Stomach (tissue), 9 donors: Measurements from ENCODE around the gene RRBP1. TPM values are rescaled to one million over a fixed set of nuclear protein-coding genes. Genes with fewer than 3 reads are reported as not detected.

Experiments used
- DNase-seq, 2 donors: peaks; one replicate each; pipeline versions ENCODE4 v3.0.0 to v3.0.0-alpha.2; 2013 to 2019
- H3K27ac ChIP-seq, 5 donors: fragments of 200-600 bp in 4 of 5; sonication (generic) in 4 of 5; one replicate each; pipeline ENCODE4 v1.5.1; 2013 to 2019; ENCODE audit warnings: mild to moderate bottlenecking in 1 of 5, moderate library complexity in 1 of 5
- H3K27me3 ChIP-seq, 3 donors: fragments of 200-600 bp; sonication (generic); one replicate each; pipeline ENCODE4 v1.5.1; 2017 to 2019; ENCODE audit warnings: mixed run types in 1 of 3
- H3K36me3 ChIP-seq, 4 donors: fragments of 200-600 bp; sonication (generic); 1 replicate in 3 of 4; 2 replicates in 1 of 4; pipeline ENCODE4 v1.5.1; 2016 to 2019
- H3K4me1 ChIP-seq, 4 donors: fragments of 200-600 bp; sonication (generic); one replicate each; pipeline ENCODE4 v1.5.1; 2016 to 2019
- H3K4me3 ChIP-seq, 4 donors: fragments of 200-600 bp; sonication (generic) in 3 of 4; one replicate each; pipeline ENCODE4 v1.5.1; 2016 to 2019; ENCODE audit warnings: mild to moderate bottlenecking in 1 of 4
- H3K9me3 ChIP-seq, 4 donors: fragments of 200-600 bp; sonication (generic); one replicate each; pipeline ENCODE4 v1.5.1; 2016 to 2019
- CTCF ChIP-seq, 7 experiments: fragments of 450-650 bp in 4 of 7; fragments of 200-600 bp in 3 of 7; sonication (generic) in 3 of 7; IDR thresholded peaks; one replicate each; pipeline ENCODE4 v1.5.1; 2016 to 2019; ENCODE audit warnings: antibody characterized with exemption in 7 of 7, control low read depth in 2 of 7, mild to moderate bottlenecking in 1 of 7
- EP300 ChIP-seq: sonication (generic); formaldehyde crosslinking; IDR thresholded peaks from one replicate; pipeline ENCODE4 v1.6.1; 2017; ENCODE audit warnings: antibody characterized with exemption
- POLR2A ChIP-seq, 4 donors: fragments of 450-650 bp; IDR thresholded peaks; one replicate each; pipeline ENCODE4 v1.6.1; 2016; ENCODE audit warnings: antibody characterized with exemption in 4 of 4, control low read depth in 2 of 4, mild to moderate bottlenecking in 1 of 4, moderate library complexity in 1 of 4
- POLR2AphosphoS5 ChIP-seq, 3 donors: sonication (generic); formaldehyde crosslinking; IDR thresholded peaks; one replicate each; pipeline ENCODE4 v1.6.1; 2016; ENCODE audit warnings: antibody characterized with exemption in 3 of 3
- WGBS, 5 donors: extraction: QIAGEN DNeasy Blood & Tissue Kit in 3 of 5; methylation state at CpG; one replicate each; pipeline versions ENCODE4 v1.1.5 to v1.1.7; 2013 to 2018; 5-methylcytosine and 5-hydroxymethylcytosine counted together
- intact Hi-C: fragments of 100-400 bp; cut with DNase I; formaldehyde crosslinking; loops from one replicate; pipeline ENCODE4 v1.15.1; 2023; ENCODE audit warnings: low total_unique reads
- polyA plus RNA-seq, 3 donors: library from polyadenylated mRNA; stranded (reverse); fragments of 200-250 nt; gene quantifications; one replicate each; pipeline ENCODE4 v1.2.3, GENCODE V29; 2013
- total RNA-seq, 5 donors: library from RNA; depleted of rRNA; stranded (reverse); fragments of >200 nt; gene quantifications; one replicate each; pipeline versions ENCODE4 v1.1.0 to v1.2.3, GENCODE V29; 2014 to 2016
- donor health status: healthy with polysubstance abuse.
- donor health status: Bipolar disorder and iron deficiency.
- donor health status: healthy.

The RRBP1 gene
- total and polyA plus RNA-seq, 8 donors: 34.4 to 456 (median 132) TPM

- Histone ChIP-seq H3K9me3 (no peaks in the 10 kb centered on the region), H3K4me1 (peaks cover 81 to 100% (median 90%) of the 10 kb centered on the region in 4 donors), H3K27ac (peak overlapping the region; percentile 52 to 74 (median 59)), H3K4me3 (no peak overlapping the region), H3K36me3 (peaks cover 9 to 17% (median 13%) of the 10 kb centered on the region in 4 donors), H3K27me3 (no peaks in the 10 kb centered on the region)
- DNase-seq: no peak
- TF ChIP-seq EP300 (no peak), POLR2AphosphoS5 (IDR thresholded peaks at IDR 0.05) (no peak), POLR2A (IDR thresholded peaks at IDR 0.05) (no peak), CTCF (IDR thresholded peaks at IDR 0.05) (no peak)
- intact Hi-C loops: no loop called here
- WGBS, 5 donors: 31 to 50% (median 37%) methylated on average over 2 to 5 of the region's 5 CpGs
These were observed 35.1 kb downstream of the RRBP1 start for GRCh38 chr20:17646961-17647301.

- intact Hi-C loops: no loop called here
- Histone ChIP-seq H3K4me3 (no peak overlapping the region), H3K27ac (peak overlapping the region; percentile 52 to 74 (median 59)), H3K9me3 (no peaks in the 10 kb centered on the region), H3K4me1 (peaks cover 76 to 99% (median 88%) of the 10 kb centered on the region in 4 donors), H3K36me3 (peaks cover 15 to 23% (median 19%) of the 10 kb centered on the region in 4 donors), H3K27me3 (no peaks in the 10 kb centered on the region)
- no peak for TF ChIP-seq CTCF (IDR thresholded peaks at IDR 0.05)
- no peak for TF ChIP-seq POLR2A (IDR thresholded peaks at IDR 0.05)
- no peak for TF ChIP-seq POLR2AphosphoS5 (IDR thresholded peaks at IDR 0.05)
- no peak for TF ChIP-seq EP300
- WGBS, 5 donors: 35 to 46% (median 37%) methylated on average over 14 of the region's 14 CpGs
- peak in 1 of 2 donors; percentile 51 for DNase-seq
These were observed 35.7 kb downstream of the RRBP1 start for GRCh38 chr20:17646209-17646960.

- intact Hi-C loops: no loop called here
- H3K36me3 ChIP-seq: peaks cover 22 to 30% (median 26%) of the 10 kb centered on the region in 4 donors
- DNase-seq: no peak
- peaks cover 69 to 99% (median 84%) of the 10 kb centered on the region in 4 donors for H3K4me1 ChIP-seq
- WGBS, 5 donors: 63 to 77% (median 70%) methylated on average over 9 to 10 of the region's 10 CpGs
- H3K27ac ChIP-seq: peak overlapping the region in 4 of 5 donors; percentile 56 to 74 (median 60)
- H3K27me3 ChIP-seq: no peaks in the 10 kb centered on the region
- H3K9me3 ChIP-seq: no peaks in the 10 kb centered on the region
- no peak overlapping the region for H3K4me3 ChIP-seq
- TF ChIP-seq POLR2AphosphoS5 (IDR thresholded peaks at IDR 0.05) (no peak), CTCF (IDR thresholded peaks at IDR 0.05) (no peak), POLR2A (IDR thresholded peaks at IDR 0.05) (no peak), EP300 (no peak)
These were observed 36.4 kb downstream of the RRBP1 start for GRCh38 chr20:17645546-17646208.

- no peaks in the 10 kb centered on the region for H3K27me3 ChIP-seq
- no peak overlapping the region for H3K4me3 ChIP-seq
- DNase-seq: no peak
- H3K36me3 ChIP-seq: peaks cover 28 to 34% (median 31%) of the 10 kb centered on the region in 4 donors
- H3K27ac ChIP-seq: peak overlapping the region in 4 of 5 donors; percentile 21 to 74 (median 60)
- WGBS, 5 donors: 87 to 91% (median 89%) methylated on average over 14 of the region's 14 CpGs
- TF ChIP-seq POLR2A (IDR thresholded peaks at IDR 0.05) (no peak), CTCF (IDR thresholded peaks at IDR 0.05) (no peak), POLR2AphosphoS5 (IDR thresholded peaks at IDR 0.05) (no peak), EP300 (no peak)
- intact Hi-C loops: no loop called here
- H3K9me3 ChIP-seq: no peaks in the 10 kb centered on the region
- H3K4me1 ChIP-seq: peaks cover 63 to 99% (median 79%) of the 10 kb centered on the region in 4 donors
These were observed 37.0 kb downstream of the RRBP1 start for GRCh38 chr20:17645010-17645409.
